Measurements from ENCODE around the gene TLX3.
A peak's percentile ranks its signal among the peaks of the same experiment; 100 is the strongest.
"Not testable (repeated sequence)": the region's sequence is repeated elsewhere in the genome, so short reads cannot be mapped to it uniquely, and the experiment has no call there.

Gene TLX3

DNA sequence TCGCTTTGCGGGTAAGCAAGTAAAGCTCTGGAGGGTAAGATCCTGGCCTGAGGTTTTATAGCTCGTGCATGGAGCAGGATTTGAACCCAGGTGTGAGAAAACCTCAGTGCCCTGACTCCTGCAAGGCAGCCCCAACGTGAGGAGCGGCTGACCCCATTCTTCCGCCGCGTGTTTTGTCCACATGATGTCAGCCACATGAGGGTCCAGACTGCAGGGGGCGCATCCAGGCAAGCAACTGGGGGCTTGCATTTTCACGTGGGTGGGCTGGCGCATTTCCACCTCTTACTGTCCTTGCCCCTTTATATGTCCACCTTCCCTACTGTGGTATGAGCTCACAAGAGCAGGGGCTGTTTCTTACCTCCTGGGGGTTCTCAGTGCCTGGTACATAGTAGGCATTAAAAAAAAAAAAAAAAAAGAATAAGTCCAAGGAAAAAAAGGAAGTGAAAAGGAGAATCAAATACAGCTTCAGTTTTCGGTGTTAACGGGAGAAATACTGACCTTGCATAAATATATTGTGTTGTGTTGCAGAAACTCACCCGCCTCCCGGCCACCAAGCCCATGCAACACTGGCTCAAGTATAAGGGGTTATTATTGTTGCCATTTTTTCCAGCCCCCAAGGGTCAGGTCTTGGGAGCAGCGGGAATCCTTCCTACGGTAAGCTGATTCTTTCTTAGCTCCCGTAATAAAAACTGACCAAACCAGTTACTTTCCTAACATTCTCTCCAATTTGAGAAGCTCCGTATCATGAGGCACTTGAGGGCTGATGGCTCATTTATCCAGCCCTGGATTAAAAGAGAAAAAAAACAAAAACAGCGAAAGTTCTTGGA lies 15.0 kb downstream of the TLX3 start:
- DNase-seq (ENCODE audit: low read depth): no peak

DNA sequence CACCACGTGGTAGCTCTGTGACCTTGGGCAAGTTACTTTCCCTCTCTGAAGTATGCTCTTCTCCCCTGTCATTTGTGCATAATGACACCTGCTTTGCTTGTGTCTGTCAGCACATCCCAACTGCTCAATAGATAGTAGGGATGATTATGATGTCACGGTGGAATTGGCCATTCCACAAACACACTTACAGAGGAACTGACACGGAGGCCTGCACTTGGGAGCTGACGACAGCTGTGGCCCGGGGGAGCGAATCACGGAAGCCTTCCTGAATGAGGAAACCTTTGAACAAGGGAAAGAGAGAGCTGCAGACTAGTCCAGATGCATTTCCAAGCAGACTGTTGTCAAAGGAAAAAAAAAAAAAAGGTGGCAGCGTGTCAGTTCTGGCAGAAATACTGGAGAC lies 21.0 kb downstream of the TLX3 start:
- DNase-seq (ENCODE audit: low read depth): no peak

DNA sequence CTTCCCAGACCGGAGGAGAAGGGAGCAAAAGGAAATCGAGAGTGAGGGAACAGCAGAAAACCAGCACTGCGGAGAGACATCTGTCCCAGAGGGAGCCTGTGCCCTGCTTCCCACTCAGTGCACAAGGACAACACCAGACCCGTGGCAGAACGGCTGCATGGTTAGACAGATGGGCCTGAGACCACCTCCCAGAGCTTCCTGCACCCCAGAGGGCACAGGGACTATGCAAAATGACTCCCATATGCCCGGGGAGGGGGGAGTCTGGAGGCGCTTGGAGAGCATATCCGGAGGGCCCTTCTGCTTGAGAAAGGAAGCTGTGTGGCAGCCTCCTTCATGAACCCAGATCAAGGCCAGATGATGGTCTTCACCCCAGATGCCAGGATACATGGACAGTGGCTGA lies 26.6 kb downstream of the TLX3 start:
- no peak for DNase-seq (ENCODE audit: low read depth)

DNA sequence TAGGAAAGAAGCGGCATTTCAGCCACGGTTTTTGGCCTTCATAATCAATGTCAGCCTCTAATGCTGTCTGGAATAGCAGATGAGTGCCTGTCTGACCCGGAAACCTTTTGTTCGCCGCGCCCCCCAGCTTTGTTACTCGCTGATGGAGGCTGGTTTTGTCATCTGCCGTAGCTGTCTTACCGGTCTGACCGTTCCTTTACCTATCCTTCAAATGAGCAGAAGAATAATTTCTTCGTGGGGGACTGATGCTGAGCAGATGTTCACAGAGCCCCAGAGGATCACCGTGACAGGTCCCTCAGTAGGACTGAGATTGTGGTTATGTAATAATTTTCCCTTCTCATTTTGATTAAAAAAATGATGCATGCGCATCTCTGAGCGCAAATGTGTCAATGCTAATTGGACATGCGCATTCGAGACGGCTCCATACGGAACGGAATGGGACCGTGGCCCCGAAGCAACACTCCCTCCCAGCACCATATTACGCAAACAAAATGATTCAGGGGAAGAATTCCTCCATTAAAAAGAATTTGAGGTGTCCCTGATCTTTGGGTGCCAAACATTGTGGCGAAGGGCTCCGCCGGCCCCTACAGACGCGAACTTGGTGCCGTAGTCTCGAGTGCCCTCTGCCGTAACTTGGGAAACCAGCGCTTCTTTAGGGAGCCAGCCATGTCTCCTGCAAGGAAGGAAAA lies 27.6 kb downstream of the TLX3 start:
- peak; percentile 17 for DNase-seq (ENCODE audit: low read depth)

DNA sequence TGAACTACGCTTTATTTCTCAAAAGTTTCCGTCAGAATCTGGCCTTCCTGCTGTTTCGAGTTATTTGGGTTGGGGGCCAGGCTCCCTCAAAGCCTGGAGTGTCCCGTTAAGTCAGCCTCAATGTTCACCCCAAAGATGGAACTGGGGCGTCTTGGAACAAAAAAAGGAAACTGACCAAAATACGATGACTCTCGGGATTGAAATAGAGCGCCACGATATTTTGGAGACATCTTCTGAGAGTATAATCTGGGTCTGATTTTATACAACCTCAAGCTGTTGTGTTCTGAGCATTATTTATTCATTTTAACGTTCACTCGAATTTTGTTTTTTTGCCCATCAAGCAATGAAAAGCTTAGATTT lies 28.1 kb downstream of the TLX3 start:
- DNase-seq (ENCODE audit: low read depth): no peak

DNA sequence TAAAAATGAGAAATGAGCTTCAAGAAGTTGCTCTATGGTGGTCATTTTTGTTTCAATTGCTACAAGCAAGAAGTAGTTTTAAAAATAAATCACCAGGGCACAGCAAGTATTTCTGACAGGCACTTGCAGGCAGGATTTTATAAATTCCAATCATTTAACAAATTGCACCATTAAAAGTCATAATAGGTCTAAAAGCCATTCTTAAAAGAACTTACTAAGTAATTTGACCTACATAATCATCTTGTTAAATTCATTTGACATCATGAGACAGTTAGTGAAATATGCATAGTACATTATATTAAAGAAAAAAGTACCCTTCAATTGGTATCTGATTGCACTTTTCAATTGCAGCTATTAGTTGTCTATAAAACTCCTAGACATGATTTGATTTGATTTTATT lies 31.0 kb downstream of the TLX3 start:
- DNase-seq (ENCODE audit: low read depth): no peak

DNA sequence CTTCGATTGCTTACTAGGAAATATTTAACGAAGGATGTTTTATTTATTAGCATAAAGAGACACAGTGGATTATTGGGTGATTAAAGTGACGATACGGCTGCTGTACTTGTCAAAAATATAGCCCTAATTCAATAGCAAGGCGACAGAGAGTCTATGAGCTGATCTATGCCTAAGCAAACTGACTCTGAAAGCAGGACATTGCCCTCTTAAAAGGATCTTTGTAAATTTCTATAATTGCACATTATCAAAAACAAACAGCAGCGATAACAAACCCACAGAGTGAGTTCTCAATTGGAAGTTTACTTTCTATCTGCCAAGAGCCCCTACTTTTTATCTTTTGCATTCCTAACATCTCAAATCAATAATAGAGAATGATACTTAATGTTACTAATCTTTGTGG lies 31.4 kb downstream of the TLX3 start:
- DNase-seq (ENCODE audit: low read depth): no peak

DNA sequence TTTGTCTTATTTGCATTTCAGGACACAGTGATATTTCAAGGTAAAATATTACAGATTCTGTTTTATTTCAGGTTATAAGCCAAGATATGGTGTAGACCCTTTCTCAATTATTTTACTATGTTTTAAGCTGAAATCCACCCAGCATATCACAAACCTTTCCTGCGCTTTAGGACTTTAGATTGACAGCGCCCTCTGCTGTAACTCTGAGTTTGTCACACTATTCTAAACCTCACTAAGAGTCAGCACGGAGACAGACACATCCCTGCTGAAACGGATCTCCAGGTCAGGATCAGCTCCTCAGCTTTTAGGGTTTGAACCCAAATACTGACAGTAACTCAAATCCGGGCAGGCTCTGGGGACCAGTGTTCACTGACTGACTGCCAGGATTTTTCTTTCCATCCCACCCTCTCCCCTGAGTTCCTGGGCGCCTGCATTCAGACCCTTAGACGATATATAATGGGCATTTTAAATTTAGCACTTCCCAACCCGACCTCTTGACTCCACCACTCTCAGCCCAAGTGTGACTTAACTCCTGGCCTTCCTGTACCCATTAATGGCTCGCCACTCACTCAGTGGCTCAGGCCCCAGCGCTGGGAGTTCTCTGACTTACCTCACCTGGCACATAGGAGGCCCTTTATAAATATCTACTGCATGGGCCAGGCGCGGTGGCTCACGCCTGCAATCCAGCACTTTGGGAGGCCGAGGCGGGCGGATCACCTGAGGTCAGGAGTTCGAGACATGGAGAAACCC lies 33.5 kb downstream of the TLX3 start:
- DNase-seq (ENCODE audit: low read depth): peak; percentile 30

DNA sequence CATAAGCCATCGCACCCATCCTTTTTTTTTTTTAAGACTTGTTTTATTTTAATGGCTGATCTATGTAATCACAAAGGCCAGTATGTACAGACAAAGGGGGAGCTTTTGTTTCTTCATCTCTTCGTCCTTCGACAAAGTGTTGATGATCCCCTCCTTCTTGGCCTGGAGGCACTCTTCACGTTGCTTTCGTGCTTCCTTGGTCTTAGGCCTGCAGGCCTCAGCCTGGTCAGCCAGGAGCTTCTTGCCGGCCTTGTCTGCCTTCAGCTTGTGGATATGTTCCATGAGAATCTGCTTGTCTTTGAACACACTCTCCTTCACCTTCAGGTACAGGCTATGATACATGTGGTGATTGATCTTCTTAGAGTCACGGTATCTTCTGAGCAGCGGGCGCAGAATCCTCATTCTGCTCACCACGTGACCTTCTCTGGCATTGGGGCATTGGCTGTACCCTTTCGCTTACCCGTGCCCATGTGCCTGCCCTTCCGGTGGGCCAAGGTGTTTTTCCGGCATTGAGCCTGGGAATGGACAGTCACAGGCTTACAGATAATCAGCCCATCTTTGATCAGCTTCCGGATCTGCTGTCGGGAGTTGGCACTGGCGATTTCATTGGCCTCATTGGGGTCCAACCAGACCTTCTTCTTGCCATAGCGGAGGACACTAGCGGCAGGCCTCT lies 36.0 kb downstream of the TLX3 start:
- DNase-seq (ENCODE audit: low read depth): no peak

DNA sequence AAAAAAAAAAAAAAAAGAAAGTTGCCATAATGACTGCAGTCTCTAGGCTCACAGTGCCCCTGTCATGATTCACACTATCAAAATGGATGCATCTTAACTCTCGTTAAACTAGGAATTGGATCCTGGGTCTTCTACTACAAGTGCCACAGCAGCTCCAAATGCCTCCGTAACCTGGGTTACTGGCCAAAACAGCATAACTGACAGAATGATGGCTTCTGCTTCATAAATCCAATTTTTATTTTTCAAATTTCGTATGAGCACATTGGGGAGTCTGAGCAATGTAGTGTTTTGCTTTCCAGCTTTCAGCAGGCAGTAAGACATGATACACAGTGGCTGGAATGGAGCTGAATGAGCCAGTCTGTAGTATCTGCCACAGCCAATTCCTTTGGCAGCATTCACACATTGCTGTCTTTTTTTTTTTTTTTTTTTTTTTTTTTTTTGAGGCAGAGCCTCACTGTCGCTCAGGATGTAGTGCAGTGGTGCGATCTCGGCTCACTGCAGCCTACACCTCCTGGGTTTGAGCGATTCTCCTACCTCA lies 42.6 kb downstream of the TLX3 start:
- DNase-seq (ENCODE audit: low read depth): no peak

DNA sequence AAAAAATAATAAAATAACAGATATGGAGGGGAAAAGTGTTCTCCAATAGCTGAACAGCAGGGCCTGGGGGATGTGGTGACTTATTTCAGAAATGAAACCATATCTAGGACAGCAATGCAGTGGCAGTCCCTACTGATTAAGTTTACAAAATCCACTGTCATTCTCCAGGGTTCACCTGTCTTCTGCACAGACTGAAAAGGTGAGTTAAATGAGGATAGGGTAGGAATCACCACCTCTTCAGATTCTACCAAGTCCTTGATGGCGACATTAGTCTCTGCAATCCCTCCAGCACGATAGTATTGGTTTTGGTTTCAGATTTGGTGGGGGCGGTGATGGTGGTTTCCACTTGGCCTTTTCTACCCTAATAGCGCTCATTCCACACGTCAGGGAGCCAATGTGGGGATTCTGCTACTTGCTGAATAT lies 46.3 kb downstream of the TLX3 start:
- DNase-seq (ENCODE audit: low read depth): no peak

DNA sequence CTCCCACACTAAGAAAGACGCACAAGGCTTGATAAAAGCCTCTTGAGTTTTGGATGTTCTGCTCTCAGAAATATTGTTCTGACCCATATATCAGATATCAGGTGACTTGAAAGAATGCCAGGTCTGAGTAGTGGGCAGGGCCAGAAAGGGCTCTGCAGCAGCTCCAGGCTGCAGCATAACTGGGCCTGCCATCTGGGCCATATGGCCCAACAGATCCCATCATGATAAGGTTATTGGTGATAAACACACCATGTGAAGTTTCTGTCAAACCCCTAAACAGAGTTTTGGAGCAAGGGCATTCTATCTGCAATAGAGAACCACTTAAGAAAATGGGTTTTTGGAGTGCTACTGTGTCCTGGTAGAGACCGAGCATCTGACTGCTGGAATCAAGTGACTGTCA lies 48.8 kb downstream of the TLX3 start:
- no peak for DNase-seq (ENCODE audit: low read depth)

DNA sequence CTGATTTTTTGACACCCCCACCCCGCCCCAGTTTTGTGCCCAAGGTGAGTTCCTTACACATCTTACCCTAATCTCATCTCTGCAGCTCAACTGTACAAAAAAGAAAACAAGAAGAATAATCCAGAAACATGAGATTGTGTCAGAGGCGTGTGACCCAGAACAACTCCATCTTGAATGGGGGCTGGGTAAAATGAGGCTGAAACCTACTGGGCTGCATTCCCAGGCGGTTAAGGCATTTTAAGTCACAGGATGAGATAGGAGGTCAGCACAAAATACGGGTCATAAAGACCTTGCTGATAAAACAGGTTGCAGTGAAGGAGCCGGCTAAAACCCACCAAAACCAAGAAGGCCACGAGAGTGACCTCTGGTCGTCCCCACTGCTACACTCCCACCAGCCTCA lies 52.1 kb downstream of the TLX3 start:
- not testable (repeated sequence) for DNase-seq (ENCODE audit: low read depth)
